GM23338 (cell line): Measurements from ENCODE around the gene SLC39A5. TPM values are rescaled to one million over a fixed set of nuclear protein-coding genes. Genes with fewer than 3 reads are reported as not detected.

Experiments used
- ATAC-seq: fragments of 200-7000 bp; cut with Tn5 transposase; 3 replicates; pipeline ENCODE4 v1.9.1; 2020
- DNase-seq: peaks from one replicate; pipeline ENCODE4 v3.0.0-alpha.2; 2015; ENCODE audit warnings: low spot score
- H2AFZ ChIP-seq: fragments of 200-600 bp; sonication (generic); 2 replicates; pipeline ENCODE4 v1.8.0; 2016; ENCODE audit warnings: antibody characterized with exemption, mild to moderate bottlenecking, moderate library complexity
- H3F3A ChIP-seq: fragments of 200-600 bp; sonication (generic); replicated peaks from 2 replicates; pipeline ENCODE4 v1.8.0; 2017; ENCODE audit warnings: antibody characterized with exemption, mixed run types, low read depth
- H3K27ac ChIP-seq: fragments of 200-600 bp; sonication (generic); 2 replicates; pipeline ENCODE4 v1.6.1; 2016; ENCODE audit warnings: low read depth
- H3K27me3 ChIP-seq: fragments of 200-600 bp; sonication (generic); 2 replicates; pipeline ENCODE4 v1.8.0; 2016; ENCODE audit warnings: mild to moderate bottlenecking, mixed run types, moderate library complexity; ENCODE audit not compliant: insufficient read depth
- H3K36me3 ChIP-seq: fragments of 200-600 bp; sonication (generic); 2 replicates; pipeline ENCODE4 v1.8.0; 2016; ENCODE audit warnings: mild to moderate bottlenecking; ENCODE audit not compliant: insufficient read depth
- H3K4me1 ChIP-seq: fragments of 200-600 bp; sonication (generic); 2 replicates; pipeline ENCODE4 v1.8.0; 2016; ENCODE audit warnings: mild to moderate bottlenecking, moderate library complexity; ENCODE audit not compliant: insufficient read depth
- H3K4me2 ChIP-seq: fragments of 200-600 bp; sonication (generic); 2 replicates; pipeline ENCODE4 v1.7.1; 2017; ENCODE audit warnings: mixed run types
- H3K4me3 ChIP-seq: fragments of 200-600 bp; sonication (generic); 2 replicates; pipeline ENCODE4 v1.6.1; 2016; ENCODE audit warnings: mixed run types
- H3K79me2 ChIP-seq: fragments of 200-600 bp; sonication (generic); replicated peaks from 2 replicates; pipeline ENCODE4 v1.8.0; 2017; ENCODE audit warnings: mild to moderate bottlenecking; ENCODE audit not compliant: insufficient read depth
- H3K9me2 ChIP-seq: fragments of 200-600 bp; sonication (generic); 2 replicates; pipeline ENCODE4 v1.8.0; 2017; ENCODE audit not compliant: insufficient read depth
- H4K20me1 ChIP-seq: fragments of 200-600 bp; sonication (generic); replicated peaks from 2 replicates; pipeline ENCODE4 v1.8.0; 2017; ENCODE audit warnings: mild to moderate bottlenecking; ENCODE audit not compliant: insufficient read depth
- H3K27ac Mint-ChIP-seq: 2 replicates; pipeline ENCODE4 v1.8.0; 2020; ENCODE audit warnings: inconsistent platforms, mild to moderate bottlenecking, moderate library complexity, mixed read lengths
- H3K27me3 Mint-ChIP-seq: 3 replicates; pipeline ENCODE4 v1.8.0; 2022; ENCODE audit warnings: low read depth, mild to moderate bottlenecking, moderate library complexity, mixed read lengths, inconsistent platforms; ENCODE audit not compliant: insufficient read depth, poor library complexity
- H3K36me3 Mint-ChIP-seq: 3 replicates; pipeline ENCODE4 v1.8.0; 2021; ENCODE audit warnings: low read depth, mild to moderate bottlenecking, inconsistent platforms, moderate library complexity, mixed read lengths
- H3K4me1 Mint-ChIP-seq: 3 replicates; pipeline ENCODE4 v1.8.0; 2020; ENCODE audit warnings: mild to moderate bottlenecking, inconsistent platforms, mixed read lengths
- H3K4me3 Mint-ChIP-seq: 3 replicates; pipeline ENCODE4 v1.8.0; 2021; ENCODE audit warnings: moderate library complexity, mild to moderate bottlenecking, inconsistent platforms, mixed read lengths
- H3K9me3 Mint-ChIP-seq: 3 replicates; pipeline ENCODE4 v1.8.0; 2020; ENCODE audit warnings: moderate library complexity, mild to moderate bottlenecking, inconsistent platforms, mixed read lengths
- POLR2AphosphoS5 ChIP-seq: IDR thresholded peaks from 2 replicates; pipeline ENCODE4 v1.6.1; 2016; ENCODE audit warnings: antibody characterized with exemption, low read depth
- REST ChIP-seq: IDR thresholded peaks from one replicate; pipeline ENCODE4 v1.6.1; 2018; ENCODE audit warnings: antibody characterized with exemption; ENCODE audit not compliant: unreplicated experiment
- STAT1 ChIP-seq: IDR thresholded peaks from one replicate; pipeline ENCODE4 v1.6.1; 2016; ENCODE audit warnings: antibody characterized with exemption; ENCODE audit not compliant: unreplicated experiment
- ZNF114 ChIP-seq: fragments of 250-450 bp; sonication (Bioruptor Pico); IDR thresholded peaks from 2 replicates; pipeline ENCODE4 v1.5.0; 2020; ENCODE audit warnings: mild to moderate bottlenecking, moderate library complexity
- polyA plus RNA-seq: library from polyadenylated mRNA; unstranded; fragments of >200 nt; fragmentation: Nextera tagmentation; extraction: Ambion mirVana; gene quantifications from 2 replicates; pipeline ENCODE4 v1.2.1, GENCODE V29; 2016
- total RNA-seq: library from RNA; depleted of rRNA; stranded (reverse); fragments of >200 nt; shearing (Covaris generic); gene quantifications from 2 replicates; pipeline ENCODE4 v1.2.3, GENCODE V29; 2014
- TF ChIP-seq, protein P1 (sequence below): IDR thresholded peaks from 2 replicates; pipeline ENCODE4 v1.6.1; 2016; ENCODE audit warnings: antibody characterized with exemption

The SLC39A5 gene
- total and polyA plus RNA-seq, 2 experiments from 2014 or later: 0.29 to 0.59 TPM

DNA sequence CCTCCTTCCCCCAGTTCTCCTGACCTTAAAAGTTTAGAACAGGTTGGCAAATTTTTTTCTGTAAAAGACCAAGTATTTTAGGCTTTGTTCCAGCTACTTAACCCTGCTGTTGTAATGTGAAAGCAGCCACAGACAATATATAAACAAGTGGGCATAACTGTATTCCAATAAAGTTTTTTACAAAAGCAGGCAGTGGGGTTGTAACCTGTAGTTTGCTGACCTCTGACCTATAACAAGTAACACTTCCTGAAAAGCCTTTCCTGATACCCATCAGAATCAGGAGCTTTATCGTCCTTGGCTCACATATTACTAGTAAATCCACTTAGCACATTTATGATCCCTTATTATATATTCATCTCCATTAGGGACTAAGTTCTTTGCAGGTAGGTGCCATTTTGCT is 27.5 kb upstream of the SLC39A5 start:
- Mint-ChIP-seq H3K4me1 (peaks cover 15% of the 10 kb centered on the region), H3K4me3 (no peak overlapping the region), H3K36me3 (peaks cover 34% of the 10 kb centered on the region), H3K27me3 (peaks cover 12% of the 10 kb centered on the region), H3K27ac (no peak overlapping the region), H3K9me3 (no peaks in the 10 kb centered on the region)
- 0 out of 2 replicates have a peak, but pooled peaks have one; percentile 3 for TF ChIP-seq POLR2AphosphoS5
- TF ChIP-seq, protein P1, sequence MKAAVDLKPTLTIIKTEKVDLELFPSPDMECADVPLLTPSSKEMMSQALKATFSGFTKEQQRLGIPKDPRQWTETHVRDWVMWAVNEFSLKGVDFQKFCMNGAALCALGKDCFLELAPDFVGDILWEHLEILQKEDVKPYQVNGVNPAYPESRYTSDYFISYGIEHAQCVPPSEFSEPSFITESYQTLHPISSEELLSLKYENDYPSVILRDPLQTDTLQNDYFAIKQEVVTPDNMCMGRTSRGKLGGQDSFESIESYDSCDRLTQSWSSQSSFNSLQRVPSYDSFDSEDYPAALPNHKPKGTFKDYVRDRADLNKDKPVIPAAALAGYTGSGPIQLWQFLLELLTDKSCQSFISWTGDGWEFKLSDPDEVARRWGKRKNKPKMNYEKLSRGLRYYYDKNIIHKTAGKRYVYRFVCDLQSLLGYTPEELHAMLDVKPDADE: no peak
- H3K27me3 ChIP-seq: no peaks in the 10 kb centered on the region
- peaks cover 14% of the 10 kb centered on the region for H3K36me3 ChIP-seq
- no peak overlapping the region for H3K4me3 ChIP-seq
- no peak overlapping the region for H2AFZ ChIP-seq
- peaks cover 4% of the 10 kb centered on the region for H4K20me1 ChIP-seq
- 0 out of 2 replicates have a peak overlapping the region, but pooled peaks have one; percentile 1 for H3K27ac ChIP-seq
- no peaks in the 10 kb centered on the region for H3K4me1 ChIP-seq
- peaks cover 15% of the 10 kb centered on the region for H3F3A ChIP-seq
- DNase-seq: no peak
- H3K9me2 ChIP-seq: 0 out of 2 replicates have a peak, but pooled peaks cover 4% of the 10 kb centered on the region
- H3K79me2 ChIP-seq: no peaks in the 10 kb centered on the region
- no peak for ATAC-seq
- H3K4me2 ChIP-seq: no peak overlapping the region

DNA sequence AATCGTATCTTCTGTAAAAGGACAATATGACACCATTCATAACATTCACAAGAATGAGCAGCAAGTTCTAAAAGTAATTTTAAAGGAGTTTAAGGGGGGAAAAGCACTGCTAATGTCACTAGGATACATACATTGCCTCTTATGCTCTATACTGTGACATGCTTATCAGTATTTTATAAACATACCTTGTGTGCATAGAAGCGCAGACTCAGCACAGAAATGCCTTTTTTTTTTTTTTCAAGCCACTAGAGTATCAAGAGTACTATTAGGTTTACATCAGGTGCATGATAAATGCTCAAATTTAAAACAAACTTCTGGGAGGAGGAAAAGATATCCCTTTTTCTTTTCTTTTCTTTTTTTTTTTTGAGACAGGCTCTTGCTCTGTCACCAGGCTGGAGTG is 27.0 kb upstream of the SLC39A5 start:
- H2AFZ ChIP-seq: no peak overlapping the region
- DNase-seq (no peak), ATAC-seq (no peak)
- no peak overlapping the region for H3K4me2 ChIP-seq
- no peak overlapping the region for H3K4me3 ChIP-seq
- H3K4me1 ChIP-seq: no peaks in the 10 kb centered on the region
- peaks cover 5% of the 10 kb centered on the region for H4K20me1 ChIP-seq
- no peaks in the 10 kb centered on the region for H3K9me2 ChIP-seq
- H3K27me3 ChIP-seq: no peaks in the 10 kb centered on the region
- H3K36me3 ChIP-seq: peaks cover 17% of the 10 kb centered on the region
- H3K4me1 Mint-ChIP-seq: peaks cover 12% of the 10 kb centered on the region
- H3F3A ChIP-seq: peaks cover 19% of the 10 kb centered on the region
- no peak overlapping the region for H3K27ac Mint-ChIP-seq
- 0 out of 2 replicates have a peak overlapping the region, but pooled peaks have one; percentile 1 for H3K27ac ChIP-seq
- H3K36me3 Mint-ChIP-seq: peaks cover 39% of the 10 kb centered on the region
- TF ChIP-seq POLR2AphosphoS5 (0 out of 2 replicates have a peak, but pooled peaks have one; percentile 14), STAT1 (no peak)
- H3K9me3 Mint-ChIP-seq: no peaks in the 10 kb centered on the region
- no peak overlapping the region for H3K4me3 Mint-ChIP-seq
- peaks cover 12% of the 10 kb centered on the region for H3K27me3 Mint-ChIP-seq
- no peaks in the 10 kb centered on the region for H3K79me2 ChIP-seq

DNA sequence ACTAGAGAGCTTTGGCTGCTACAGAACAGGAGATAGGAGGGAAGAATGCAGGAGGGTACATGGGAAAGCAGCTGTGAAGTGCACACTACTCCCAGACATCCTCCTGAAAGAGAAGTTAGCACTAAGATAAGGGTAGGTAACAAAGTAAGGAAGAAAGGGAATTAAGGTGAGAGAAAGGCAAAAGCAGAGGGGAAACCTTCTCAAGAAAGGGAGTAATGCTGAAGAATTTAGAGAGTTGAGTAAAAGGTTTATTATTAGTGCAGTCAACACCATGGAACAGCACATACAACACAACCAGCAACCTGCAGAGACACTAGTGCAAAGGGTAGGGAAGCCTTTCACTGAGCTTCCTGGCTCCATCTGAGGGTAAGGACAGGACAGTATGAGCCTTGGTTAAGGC is 25.6 kb upstream of the SLC39A5 start:
- no peak for ATAC-seq

More for the DNA sequence above, 25.6 kb upstream of the SLC39A5 start:
- no peak overlapping the region for H2AFZ ChIP-seq
- Mint-ChIP-seq H3K4me3 (no peak overlapping the region), H3K27ac (no peak overlapping the region), H3K9me3 (no peaks in the 10 kb centered on the region), H3K36me3 (peaks cover 52% of the 10 kb centered on the region), H3K4me1 (no peaks in the 10 kb centered on the region; the same call in 2 of the 3 replicates), H3K27me3 (no peaks in the 10 kb centered on the region)
- peaks cover 21% of the 10 kb centered on the region for H3K36me3 ChIP-seq
- no peak overlapping the region; the same call in 1 of the 2 replicates for H3K27ac ChIP-seq
- H3F3A ChIP-seq: peaks cover 19% of the 10 kb centered on the region
- peaks cover 8% of the 10 kb centered on the region for H4K20me1 ChIP-seq
- H3K4me2 ChIP-seq: no peak overlapping the region
- TF ChIP-seq, protein P1: no peak
- TF ChIP-seq ZNF114 (CRISPR knock-in tag): no peak
- no peak for TF ChIP-seq STAT1
- no peak for TF ChIP-seq REST
- no peaks in the 10 kb centered on the region for H3K79me2 ChIP-seq
- no peak for DNase-seq
- H3K9me2 ChIP-seq: no peaks in the 10 kb centered on the region
- H3K27me3 ChIP-seq: no peaks in the 10 kb centered on the region
- H3K4me1 ChIP-seq: no peaks in the 10 kb centered on the region
- no peak overlapping the region for H3K4me3 ChIP-seq
